Measurements from ENCODE around the gene ACAD9. TPM values are rescaled to one million over a fixed set of nuclear protein-coding genes. Genes with fewer than 3 reads are reported as not detected.

Gene ACAD9
- total RNA-seq, 1 experiment from 2014 or later, result 43.1 TPM

DNA sequence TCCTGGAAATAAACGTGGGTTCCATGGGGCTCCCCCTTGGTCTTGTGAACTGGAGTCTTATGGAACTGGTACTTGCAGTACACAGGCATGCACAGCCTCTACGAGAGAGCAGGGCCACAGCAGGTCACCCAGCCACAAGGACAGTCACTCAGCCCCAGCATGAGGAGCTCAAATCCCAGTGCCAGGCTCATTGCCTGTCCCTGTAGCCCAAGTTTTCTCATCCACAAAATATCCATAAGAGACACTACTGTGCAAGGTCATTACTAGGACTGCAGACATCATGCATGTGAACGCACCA, 66.4 kb downstream of the ACAD9 start:
- no TSS peak for BruUV-seq (replicated peaks)
- DNase-seq (ENCODE audit: unreplicated experiment), result no peak

DNA sequence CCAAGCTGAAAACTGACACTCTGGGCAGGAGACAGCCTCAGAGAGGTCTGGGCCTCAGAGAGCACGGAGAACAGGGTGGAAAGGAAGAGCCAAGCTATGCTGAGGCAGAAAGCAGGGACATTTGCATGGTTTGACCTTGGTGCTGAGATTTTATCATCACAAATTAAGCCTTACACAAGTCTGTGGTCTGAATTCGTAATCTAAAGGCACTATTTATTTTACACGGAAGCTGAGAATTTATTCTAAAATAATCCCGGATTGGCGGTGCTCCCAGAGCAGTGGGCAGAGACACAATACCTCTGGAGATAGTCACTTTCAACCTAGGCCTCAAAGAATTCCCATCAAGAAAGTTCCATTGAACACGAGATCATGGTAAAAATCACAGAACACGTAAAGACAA, 67.0 kb downstream of the ACAD9 start:
- intact Hi-C loops (cut with micrococcal nuclease), result no loop called here
- H3K36me3 Mint-ChIP-seq (ENCODE audit: insufficient read depth, unreplicated experiment), result no peaks in the 10 kb centered on the region
- POLR2A ChIA-PET, result interaction anchor here (0.6 to 0.7 kb wide), 2 partner anchors 1246 to 1405 kb away, joined by 3 read pairs; no protein-coding TSS in a partner anchor
- no TSS peak for BruUV-seq (replicated peaks)
- no peak overlapping the region for H3K4me3 Mint-ChIP-seq (ENCODE audit: unreplicated experiment)
- no peaks in the 10 kb centered on the region for H3K4me1 Mint-ChIP-seq (ENCODE audit: insufficient read depth, unreplicated experiment)
- TF ChIP-seq, protein P1, sequence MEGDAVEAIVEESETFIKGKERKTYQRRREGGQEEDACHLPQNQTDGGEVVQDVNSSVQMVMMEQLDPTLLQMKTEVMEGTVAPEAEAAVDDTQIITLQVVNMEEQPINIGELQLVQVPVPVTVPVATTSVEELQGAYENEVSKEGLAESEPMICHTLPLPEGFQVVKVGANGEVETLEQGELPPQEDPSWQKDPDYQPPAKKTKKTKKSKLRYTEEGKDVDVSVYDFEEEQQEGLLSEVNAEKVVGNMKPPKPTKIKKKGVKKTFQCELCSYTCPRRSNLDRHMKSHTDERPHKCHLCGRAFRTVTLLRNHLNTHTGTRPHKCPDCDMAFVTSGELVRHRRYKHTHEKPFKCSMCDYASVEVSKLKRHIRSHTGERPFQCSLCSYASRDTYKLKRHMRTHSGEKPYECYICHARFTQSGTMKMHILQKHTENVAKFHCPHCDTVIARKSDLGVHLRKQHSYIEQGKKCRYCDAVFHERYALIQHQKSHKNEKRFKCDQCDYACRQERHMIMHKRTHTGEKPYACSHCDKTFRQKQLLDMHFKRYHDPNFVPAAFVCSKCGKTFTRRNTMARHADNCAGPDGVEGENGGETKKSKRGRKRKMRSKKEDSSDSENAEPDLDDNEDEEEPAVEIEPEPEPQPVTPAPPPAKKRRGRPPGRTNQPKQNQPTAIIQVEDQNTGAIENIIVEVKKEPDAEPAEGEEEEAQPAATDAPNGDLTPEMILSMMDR (IDR thresholded peaks at IDR 0.05; ENCODE audit: unreplicated experiment), result no peak
- H3K27ac Mint-ChIP-seq (ENCODE audit: low read depth, unreplicated experiment), result no peak overlapping the region
- no peaks in the 10 kb centered on the region for H3K9me3 Mint-ChIP-seq (ENCODE audit: unreplicated experiment)
- peaks cover 18% of the 10 kb centered on the region for H3K27me3 Mint-ChIP-seq (ENCODE audit: insufficient read depth, unreplicated experiment)
- no peak for DNase-seq (ENCODE audit: unreplicated experiment)
- CTCF ChIA-PET, result interaction anchor here (0.9 to 2.7 kb wide), 2 partner anchors 24 to 265 kb away, joined by 4 to 12 read pairs; no protein-coding TSS in a partner anchor

More for the DNA sequence above, 66.4 kb downstream of the ACAD9 start:
- TF ChIP-seq, protein P1 (IDR thresholded peaks at IDR 0.05; ENCODE audit: unreplicated experiment), result no peak
- intact Hi-C loops (cut with micrococcal nuclease), result no loop called here
- Mint-ChIP-seq H3K36me3 (ENCODE audit: insufficient read depth, unreplicated experiment) (no peaks in the 10 kb centered on the region), H3K27ac (ENCODE audit: low read depth, unreplicated experiment) (no peak overlapping the region), H3K4me1 (ENCODE audit: insufficient read depth, unreplicated experiment) (no peaks in the 10 kb centered on the region), H3K4me3 (ENCODE audit: unreplicated experiment) (no peak overlapping the region), H3K27me3 (ENCODE audit: insufficient read depth, unreplicated experiment) (peaks cover 12% of the 10 kb centered on the region), H3K9me3 (ENCODE audit: unreplicated experiment) (no peaks in the 10 kb centered on the region)
- CTCF ChIA-PET, result interaction anchor here (0.9 to 2.7 kb wide), 2 partner anchors 25 to 264 kb away, joined by 4 to 12 read pairs; no protein-coding TSS in a partner anchor
- POLR2A ChIA-PET, result interaction anchor here (0.6 to 0.7 kb wide), 2 partner anchors 1246 to 1404 kb away, joined by 3 read pairs; no protein-coding TSS in a partner anchor

DNA sequence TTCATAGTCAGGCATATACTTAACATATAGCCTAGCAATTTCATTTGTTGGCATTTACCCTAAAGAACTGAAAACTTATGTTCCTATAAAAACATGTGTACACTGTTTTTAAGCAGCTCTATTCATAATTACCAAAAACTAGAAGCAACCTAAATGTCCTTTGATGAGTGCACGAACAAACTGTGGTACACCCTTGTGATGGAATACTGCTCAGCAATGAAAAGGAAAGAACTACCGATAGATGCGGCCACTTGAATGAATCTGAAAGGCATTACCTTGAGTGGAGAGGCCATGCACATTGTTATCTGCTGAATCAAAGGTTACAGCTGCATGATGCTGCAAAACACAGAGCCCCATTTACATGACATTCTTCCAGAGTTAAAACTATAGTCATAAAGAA, 69.7 kb downstream of the ACAD9 start:
- Mint-ChIP-seq H3K4me1 (ENCODE audit: insufficient read depth, unreplicated experiment) (no peaks in the 10 kb centered on the region), H3K27me3 (ENCODE audit: insufficient read depth, unreplicated experiment) (peaks cover 25% of the 10 kb centered on the region), H3K9me3 (ENCODE audit: unreplicated experiment) (no peaks in the 10 kb centered on the region), H3K36me3 (ENCODE audit: insufficient read depth, unreplicated experiment) (no peaks in the 10 kb centered on the region), H3K4me3 (ENCODE audit: unreplicated experiment) (no peak overlapping the region), H3K27ac (ENCODE audit: low read depth, unreplicated experiment) (no peak overlapping the region)
- CTCF ChIA-PET, result no interaction called here
- intact Hi-C loops (cut with micrococcal nuclease), result no loop called here
- POLR2A ChIA-PET, result no interaction called here
- TF ChIP-seq, protein P1 (IDR thresholded peaks at IDR 0.05; ENCODE audit: unreplicated experiment), result no peak
- BruUV-seq (replicated peaks), result no TSS peak
- no peak for DNase-seq (ENCODE audit: unreplicated experiment)

DNA sequence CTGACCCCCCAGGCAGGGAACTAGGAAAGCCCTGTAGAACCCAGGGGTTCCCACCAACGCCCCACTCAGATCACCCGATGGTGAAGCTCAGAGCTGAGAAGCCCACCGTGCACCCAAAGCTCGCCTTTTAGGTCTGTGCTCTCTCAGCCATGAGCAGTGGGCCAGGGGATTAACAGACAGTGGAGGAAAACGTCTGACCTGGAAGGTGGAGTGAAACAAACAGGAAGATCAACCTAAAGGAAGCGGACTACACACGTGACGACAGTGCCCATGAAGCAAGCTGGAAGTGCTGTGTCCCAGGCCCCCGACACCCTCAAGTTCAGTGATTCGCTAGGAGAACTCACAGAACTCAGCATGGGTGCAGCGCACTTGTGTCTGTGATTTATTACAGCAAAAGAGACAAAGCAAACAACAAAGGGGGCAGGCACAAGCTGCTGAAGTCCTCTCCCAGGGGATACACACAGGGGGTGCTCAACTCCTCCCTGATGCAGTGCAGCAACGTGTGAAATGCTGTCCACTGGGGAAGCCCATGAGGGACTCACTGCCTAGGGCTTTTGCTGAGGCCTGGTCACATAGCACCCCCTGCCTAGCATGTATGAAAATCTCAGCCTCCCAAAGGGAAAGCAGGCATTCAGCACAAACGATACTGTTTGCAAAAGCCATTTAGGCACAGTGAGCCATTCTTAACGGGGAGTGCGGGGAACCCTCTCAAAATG, 71.0 kb downstream of the ACAD9 start:
- DNase-seq (ENCODE audit: unreplicated experiment), result no peak

More for the DNA sequence above, 71.0 kb downstream of the ACAD9 start:
- TF ChIP-seq, protein P1 (IDR thresholded peaks at IDR 0.05; ENCODE audit: unreplicated experiment), result no peak
- intact Hi-C loops (cut with micrococcal nuclease), result no loop called here
- Mint-ChIP-seq H3K27ac (ENCODE audit: low read depth, unreplicated experiment) (no peak overlapping the region), H3K27me3 (ENCODE audit: insufficient read depth, unreplicated experiment) (peaks cover 25% of the 10 kb centered on the region), H3K4me3 (ENCODE audit: unreplicated experiment) (no peak overlapping the region), H3K9me3 (ENCODE audit: unreplicated experiment) (no peaks in the 10 kb centered on the region), H3K4me1 (ENCODE audit: insufficient read depth, unreplicated experiment) (no peaks in the 10 kb centered on the region), H3K36me3 (ENCODE audit: insufficient read depth, unreplicated experiment) (no peaks in the 10 kb centered on the region)
- ChIA-PET POLR2A (interaction anchor here (0.7 to 1.1 kb wide), 2 partner anchors 19 to 260 kb away, joined by 3 to 6 read pairs; no protein-coding TSS in a partner anchor), CTCF (interaction anchor here (0.5 to 2.3 kb wide), 3 partner anchors 20 to 270 kb away, joined by 3 to 10 read pairs (median 4); no protein-coding TSS in a partner anchor)
- BruUV-seq (replicated peaks), result no TSS peak
